Mesenchymal stem cell (in vitro differentiated cells and primary cell): ENCODE data around the gene FXR2.

Experiments
- DNase-seq: peaks from one replicate; pipeline ENCODE4 v3.0.0-alpha.2; 2013
- H2AFZ ChIP-seq: one replicate; pipeline ENCODE4 v1.6.1; 2013; ENCODE audit warnings: low read depth, mild to moderate bottlenecking, control low read depth, inconsistent platforms, low read length, moderate library complexity
- H2AK5ac ChIP-seq: 2 replicates; pipeline ENCODE4 v1.6.1; 2013; ENCODE audit warnings: low read length, moderate library complexity, mild to moderate bottlenecking, inconsistent platforms; ENCODE audit not compliant: severe bottlenecking
- H2BK120ac ChIP-seq: one replicate; pipeline ENCODE4 v1.6.1; 2013; ENCODE audit warnings: low read depth, mild to moderate bottlenecking, inconsistent platforms, low read length, moderate library complexity
- H2BK12ac ChIP-seq, 2 experiments: one replicate each; pipeline ENCODE4 v1.6.1; 2013; ENCODE audit warnings: inconsistent platforms in 2 of 2, low read length in 2 of 2, mild to moderate bottlenecking in 2 of 2, moderate library complexity in 2 of 2, control low read depth in 1 of 2
- H2BK15ac ChIP-seq: one replicate; pipeline ENCODE4 v1.6.1; 2013; ENCODE audit warnings: mild to moderate bottlenecking, low read depth, inconsistent platforms; ENCODE audit not compliant: poor library complexity, severe bottlenecking
- H2BK5ac ChIP-seq: 2 replicates; pipeline ENCODE4 v1.6.1; 2013; ENCODE audit warnings: low read depth, mild to moderate bottlenecking, low read length, control low read depth, inconsistent platforms; ENCODE audit not compliant: poor library complexity, severe bottlenecking
- H3K14ac ChIP-seq, 2 experiments: one replicate each; pipeline ENCODE4 v1.6.1; 2013; ENCODE audit warnings: inconsistent platforms in 2 of 2, low read length in 2 of 2, control low read depth in 1 of 2, mild to moderate bottlenecking in 1 of 2, moderate library complexity in 1 of 2
- H3K18ac ChIP-seq, 2 experiments: one replicate each; pipeline ENCODE4 v1.6.1; 2013; ENCODE audit warnings: inconsistent platforms in 2 of 2, low read length in 2 of 2, control low read depth in 1 of 2, low read depth in 1 of 2, mild to moderate bottlenecking in 1 of 2
- H3K23ac ChIP-seq, 2 experiments: one replicate each; pipeline ENCODE4 v1.6.1; 2013; ENCODE audit warnings: inconsistent platforms in 2 of 2, low read length in 2 of 2, mild to moderate bottlenecking in 2 of 2, moderate library complexity in 2 of 2, control low read depth in 1 of 2
- H3K27ac ChIP-seq: 2 replicates; pipeline ENCODE4 v1.5.1; 2013; ENCODE audit warnings: mild to moderate bottlenecking, moderate library complexity, low read length, control low read depth, inconsistent platforms; ENCODE audit not compliant: poor library complexity, severe bottlenecking
- H3K27me3 ChIP-seq, 2 experiments: 2 replicates each; pipeline versions ENCODE4 v1.6.1 to v1.7.0; 2013; ENCODE audit warnings: low read length in 2 of 2, mild to moderate bottlenecking in 2 of 2, moderate library complexity in 2 of 2, control low read depth in 1 of 2, inconsistent platforms in 1 of 2; ENCODE audit not compliant: control insufficient read depth in 1 of 2, insufficient read depth in 1 of 2
- H3K36me3 ChIP-seq, 2 experiments: 2 replicates each; pipeline versions ENCODE4 v1.6.1 to v1.7.0; 2013; ENCODE audit warnings: low read length in 2 of 2, control low read depth in 1 of 2, inconsistent platforms in 1 of 2, low read depth in 1 of 2, mild to moderate bottlenecking in 1 of 2; ENCODE audit not compliant: insufficient read depth in 2 of 2, control insufficient read depth in 1 of 2
- H3K4ac ChIP-seq, 2 experiments: one replicate each; pipeline ENCODE4 v1.6.1; 2013; ENCODE audit warnings: inconsistent platforms in 2 of 2, low read length in 2 of 2, mild to moderate bottlenecking in 2 of 2, moderate library complexity in 2 of 2, control low read depth in 1 of 2, low read depth in 1 of 2
- H3K4me1 ChIP-seq: 2 replicates; pipeline ENCODE4 v1.6.1; 2013; ENCODE audit warnings: low read depth, low read length, control low read depth; ENCODE audit not compliant: control insufficient read depth, insufficient read depth
- H3K4me2 ChIP-seq: 2 replicates; pipeline ENCODE4 v1.6.1; 2013; ENCODE audit warnings: low read length, mild to moderate bottlenecking, inconsistent platforms; ENCODE audit not compliant: poor library complexity, severe bottlenecking
- H3K4me3 ChIP-seq, 2 experiments: 2 replicates each; pipeline versions ENCODE4 v1.5.1 to v1.7.0; 2013; ENCODE audit warnings: low read length in 2 of 2, mild to moderate bottlenecking in 2 of 2, control low read depth in 1 of 2, low read depth in 1 of 2; ENCODE audit not compliant: insufficient read depth in 1 of 2
- H3K79me1 ChIP-seq: replicated peaks from 2 replicates; pipeline ENCODE4 v1.6.1; 2013; ENCODE audit warnings: mild to moderate bottlenecking, control low read depth, low read length, inconsistent platforms; ENCODE audit not compliant: poor library complexity, severe bottlenecking
- H3K9ac ChIP-seq: 2 replicates; pipeline ENCODE4 v1.7.0; 2013; ENCODE audit warnings: mild to moderate bottlenecking, low read length, moderate library complexity
- H3K9me3 ChIP-seq: 2 replicates; pipeline ENCODE4 v1.7.0; 2013; ENCODE audit warnings: mild to moderate bottlenecking, low read length; ENCODE audit not compliant: control insufficient read depth
- H4K8ac ChIP-seq: one replicate; pipeline ENCODE4 v1.6.1; 2013; ENCODE audit warnings: inconsistent platforms, mild to moderate bottlenecking, low read length, moderate library complexity
- H4K91ac ChIP-seq: one replicate; pipeline ENCODE4 v1.6.1; 2013; ENCODE audit warnings: mild to moderate bottlenecking, low read length, inconsistent platforms
- WGBS: methylation state at CpG from one replicate; pipeline ENCODE4 v1.1.7; 2013; ENCODE audit warnings: mixed read lengths; 5-methylcytosine and 5-hydroxymethylcytosine counted together

Gene FXR2

GRCh38 chr17:7561028-7561575 lies 53.6 kb downstream of the FXR2 start:
- peaks cover 26% of the 10 kb centered on the region for H3K4me1 ChIP-seq
- peaks cover 24 to 27% of the 10 kb centered on the region in 2 experiments for H3K36me3 ChIP-seq
- H3K4me2 ChIP-seq, result peak overlapping the region; percentile 82
- H2BK120ac ChIP-seq, result no peak overlapping the region
- no peak overlapping the region for H2BK12ac ChIP-seq
- H2BK15ac ChIP-seq, result no peak overlapping the region
- H3K18ac ChIP-seq, result peak overlapping the region in 1 of 2 experiments; percentile 69
- no peak overlapping the region for H3K14ac ChIP-seq
- WGBS, result under 1% methylated on average over 28 of the region's 32 CpGs
- peaks cover 16% of the 10 kb centered on the region for H3K79me1 ChIP-seq
- peak overlapping the region; percentile 56 for H4K8ac ChIP-seq
- H2AFZ ChIP-seq, result peak overlapping the region; percentile 87
- H3K27me3 ChIP-seq, result no peaks in the 10 kb centered on the region
- no peak overlapping the region for H2AK5ac ChIP-seq
- no peaks in the 10 kb centered on the region for H3K9me3 ChIP-seq
- no peak overlapping the region for H3K23ac ChIP-seq
- H3K27ac ChIP-seq, result peak overlapping the region; percentile 33
- no peak overlapping the region for H4K91ac ChIP-seq
- H3K4me3 ChIP-seq, result peak overlapping the region; percentile 79 to 96
- H2BK5ac ChIP-seq, result no peak overlapping the region
- no peak overlapping the region for H3K4ac ChIP-seq
- peak overlapping the region; percentile 85 for H3K9ac ChIP-seq
- DNase-seq, result peak; percentile 87

- Histone ChIP-seq H3K36me3 (peaks cover 17 to 22% of the 10 kb centered on the region in 2 experiments), H2AK5ac (no peak overlapping the region), H4K8ac (peak overlapping the region; percentile 56), H3K4me3 (peak overlapping the region in 1 of 2 experiments; percentile 96), H3K18ac (peak overlapping the region in 1 of 2 experiments; percentile 54), H3K14ac (no peak overlapping the region), H2AFZ (no peak overlapping the region), H3K4me2 (peak overlapping the region; percentile 82), H3K4ac (peak overlapping the region in 1 of 2 experiments; percentile 30), H2BK5ac (no peak overlapping the region), H2BK15ac (no peak overlapping the region), H3K27me3 (no peaks in the 10 kb centered on the region), H3K23ac (no peak overlapping the region), H2BK120ac (no peak overlapping the region), H3K4me1 (peaks cover 26% of the 10 kb centered on the region), H2BK12ac (no peak overlapping the region), H3K27ac (peak overlapping the region; percentile 30), H3K9ac (peak overlapping the region; percentile 85), H3K9me3 (no peaks in the 10 kb centered on the region), H4K91ac (no peak overlapping the region), H3K79me1 (peaks cover 13% of the 10 kb centered on the region)
- WGBS, result 18% methylated on average over 17 of the region's 22 CpGs
- DNase-seq, result peak; percentile 72
Measured at GRCh38 chr17:7560172-7561027, 54.3 kb downstream of the FXR2 start.

- Histone ChIP-seq H4K8ac (no peak overlapping the region), H3K18ac (no peak overlapping the region), H3K14ac (no peak overlapping the region), H2AK5ac (no peak overlapping the region), H2BK120ac (no peak overlapping the region), H3K9me3 (no peaks in the 10 kb centered on the region), H3K4me2 (no peak overlapping the region), H3K27me3 (no peaks in the 10 kb centered on the region), H3K4me3 (peak overlapping the region in 1 of 2 experiments; percentile 96), H3K79me1 (peaks cover 6% of the 10 kb centered on the region), H3K23ac (no peak overlapping the region), H2AFZ (no peak overlapping the region), H2BK12ac (no peak overlapping the region), H3K4me1 (peaks cover 25% of the 10 kb centered on the region), H3K36me3 (peaks cover 9 to 14% of the 10 kb centered on the region in 2 experiments), H2BK15ac (no peak overlapping the region), H3K9ac (peak overlapping the region; percentile 85), H3K4ac (no peak overlapping the region), H4K91ac (no peak overlapping the region), H2BK5ac (no peak overlapping the region), H3K27ac (no peak overlapping the region)
- WGBS, result 91% methylated on average over 13 of the region's 18 CpGs
- no peak for DNase-seq
Measured at GRCh38 chr17:7559320-7560171, 55.2 kb downstream of the FXR2 start.
